ENCODE data around the gene PCNX2. TPM values are rescaled to one million over a fixed set of nuclear protein-coding genes. Genes with fewer than 3 reads are reported as not detected.

The PCNX2 gene
- total RNA-seq, 1 experiment from 2014 or later = 18.6 TPM

DNA sequence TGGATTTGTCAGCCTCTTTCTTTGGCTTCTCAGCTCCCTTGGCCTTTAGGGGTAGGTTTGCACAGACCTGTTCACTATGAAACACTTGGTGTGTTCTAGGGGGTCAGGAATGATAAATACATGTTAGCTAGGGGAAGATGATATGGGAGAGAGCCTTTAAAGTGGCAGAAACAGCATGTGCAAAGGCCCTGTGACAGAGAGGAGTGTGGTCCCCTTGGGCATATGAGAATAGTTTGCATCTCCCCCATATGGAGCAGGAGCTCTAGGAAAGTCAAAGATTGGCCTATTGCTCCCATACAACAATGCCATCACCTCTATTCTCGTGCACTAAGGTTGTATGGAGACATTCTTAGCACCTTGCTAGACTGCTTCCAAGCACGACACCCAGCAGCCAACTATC is 355.8 kb downstream of the PCNX2 start:
- Histone ChIP-seq H2AFZ (no peak overlapping the region), H3K9me2 (ENCODE audit: insufficient read depth) (no peaks in the 10 kb centered on the region), H3F3A (ENCODE audit: insufficient read depth, low read depth) (no peaks in the 10 kb centered on the region), H3K4me3 (no peak overlapping the region), H4K20me1 (ENCODE audit: insufficient read depth) (no peaks in the 10 kb centered on the region), H3K79me2 (ENCODE audit: low read depth) (no peaks in the 10 kb centered on the region), H3K36me3 (ENCODE audit: low read depth) (no peaks in the 10 kb centered on the region), H3K9me3 (ENCODE audit: insufficient read depth, low read depth) (no peaks in the 10 kb centered on the region), H3K27ac (no peak overlapping the region), H3K4me1 (replicated peaks; ENCODE audit: insufficient read depth) (no peaks in the 10 kb centered on the region), H3K4me2 (no peak overlapping the region), H3K27me3 (ENCODE audit: insufficient read depth, low read depth) (no peaks in the 10 kb centered on the region)
- BruUV-seq (replicated peaks) = no TSS peak
- TF ChIP-seq, protein P1, sequence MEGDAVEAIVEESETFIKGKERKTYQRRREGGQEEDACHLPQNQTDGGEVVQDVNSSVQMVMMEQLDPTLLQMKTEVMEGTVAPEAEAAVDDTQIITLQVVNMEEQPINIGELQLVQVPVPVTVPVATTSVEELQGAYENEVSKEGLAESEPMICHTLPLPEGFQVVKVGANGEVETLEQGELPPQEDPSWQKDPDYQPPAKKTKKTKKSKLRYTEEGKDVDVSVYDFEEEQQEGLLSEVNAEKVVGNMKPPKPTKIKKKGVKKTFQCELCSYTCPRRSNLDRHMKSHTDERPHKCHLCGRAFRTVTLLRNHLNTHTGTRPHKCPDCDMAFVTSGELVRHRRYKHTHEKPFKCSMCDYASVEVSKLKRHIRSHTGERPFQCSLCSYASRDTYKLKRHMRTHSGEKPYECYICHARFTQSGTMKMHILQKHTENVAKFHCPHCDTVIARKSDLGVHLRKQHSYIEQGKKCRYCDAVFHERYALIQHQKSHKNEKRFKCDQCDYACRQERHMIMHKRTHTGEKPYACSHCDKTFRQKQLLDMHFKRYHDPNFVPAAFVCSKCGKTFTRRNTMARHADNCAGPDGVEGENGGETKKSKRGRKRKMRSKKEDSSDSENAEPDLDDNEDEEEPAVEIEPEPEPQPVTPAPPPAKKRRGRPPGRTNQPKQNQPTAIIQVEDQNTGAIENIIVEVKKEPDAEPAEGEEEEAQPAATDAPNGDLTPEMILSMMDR (conservative IDR thresholded peaks at IDR 0.05) = no peak
- TF ChIP-seq EZH2 (IDR thresholded peaks at IDR 0.05; ENCODE audit: low read depth) = no peak
- POLR2A ChIA-PET (ENCODE audit: unreplicated experiment) = no interaction called here
- CTCF ChIA-PET = no interaction called here
- no peak for DNase-seq
- intact Hi-C loops (cut with micrococcal nuclease; ENCODE audit: unreplicated experiment) = no loop called here

DNA sequence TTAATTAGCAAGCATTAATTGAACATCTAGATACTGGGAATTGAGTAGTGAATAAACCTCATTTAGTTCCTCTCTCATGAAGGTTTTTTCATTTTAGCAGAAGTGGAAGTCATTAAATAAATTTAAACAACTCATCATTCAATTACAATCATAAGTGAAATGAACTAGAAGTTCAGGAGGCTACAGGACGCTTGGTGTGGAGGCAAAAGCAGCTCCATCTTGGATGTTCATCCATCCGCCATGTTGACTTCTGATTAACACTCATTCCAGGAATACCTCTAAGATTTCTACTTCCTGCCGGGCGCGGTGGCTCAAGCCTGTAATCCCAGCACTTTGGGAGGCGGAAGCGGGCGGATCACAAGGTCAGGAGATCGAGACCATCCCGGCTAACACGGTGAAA is 356.6 kb downstream of the PCNX2 start:
- CTCF ChIA-PET = no interaction called here
- POLR2A ChIA-PET (ENCODE audit: unreplicated experiment) = no interaction called here
- H3K9me2 ChIP-seq (ENCODE audit: insufficient read depth) = no peaks in the 10 kb centered on the region

DNA sequence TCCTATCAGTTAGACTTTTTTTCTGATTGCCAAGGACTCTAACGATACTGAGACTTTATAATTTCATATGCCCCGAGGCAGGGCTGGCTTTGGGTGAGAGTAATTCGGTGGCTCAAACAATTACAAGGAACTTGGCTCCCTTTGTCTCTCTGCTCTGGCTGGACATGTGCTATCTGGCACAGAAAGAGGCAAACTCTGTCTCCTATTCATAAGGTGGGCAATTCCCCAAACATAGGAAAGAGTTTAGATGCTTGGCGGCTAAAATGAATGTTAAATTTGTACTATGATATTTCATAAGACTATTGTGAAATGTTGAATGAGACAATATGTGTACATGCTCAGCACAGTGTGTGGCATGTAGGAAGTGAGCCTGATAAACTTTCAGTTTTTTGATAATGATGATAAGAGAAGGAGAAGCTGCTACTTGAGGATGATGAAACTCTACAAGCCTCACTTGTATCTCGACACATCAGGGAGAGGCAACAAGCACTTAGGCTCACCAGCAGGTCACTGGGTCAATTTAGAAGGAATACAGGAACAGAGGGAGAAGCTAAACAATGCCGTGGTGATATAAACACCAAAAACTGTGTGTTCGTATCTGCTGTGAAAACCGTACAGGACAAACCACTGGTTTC is 357.7 kb downstream of the PCNX2 start:
- POLR2A ChIA-PET (ENCODE audit: unreplicated experiment) = no interaction called here
- Histone ChIP-seq H3K27ac (no peak overlapping the region), H3K4me1 (replicated peaks; ENCODE audit: insufficient read depth) (no peaks in the 10 kb centered on the region), H3K9me2 (ENCODE audit: insufficient read depth) (no peaks in the 10 kb centered on the region), H3K9me3 (ENCODE audit: insufficient read depth, low read depth) (no peaks in the 10 kb centered on the region), H3K4me2 (no peak overlapping the region; the same call in 1 of the 2 replicates), H3F3A (ENCODE audit: insufficient read depth, low read depth) (no peaks in the 10 kb centered on the region), H3K36me3 (ENCODE audit: low read depth) (no peaks in the 10 kb centered on the region), H3K79me2 (ENCODE audit: low read depth) (no peaks in the 10 kb centered on the region), H4K20me1 (ENCODE audit: insufficient read depth) (no peaks in the 10 kb centered on the region), H3K4me3 (no peak overlapping the region), H2AFZ (no peak overlapping the region), H3K27me3 (ENCODE audit: insufficient read depth, low read depth) (no peaks in the 10 kb centered on the region)
- TF ChIP-seq, protein P1 (conservative IDR thresholded peaks at IDR 0.05) = no peak
- no peak for TF ChIP-seq EZH2 (IDR thresholded peaks at IDR 0.05; ENCODE audit: low read depth)
- intact Hi-C loops (cut with micrococcal nuclease; ENCODE audit: unreplicated experiment) = no loop called here
- BruUV-seq (replicated peaks) = no TSS peak
- CTCF ChIA-PET = no interaction called here
- no peak for DNase-seq

More for the DNA sequence above, 356.6 kb downstream of the PCNX2 start:
- Histone ChIP-seq H3K27ac (no peak overlapping the region), H3K9me3 (ENCODE audit: insufficient read depth, low read depth) (no peaks in the 10 kb centered on the region), H3K36me3 (ENCODE audit: low read depth) (no peaks in the 10 kb centered on the region), H3K4me3 (no peak overlapping the region), H3K27me3 (ENCODE audit: insufficient read depth, low read depth) (no peaks in the 10 kb centered on the region), H4K20me1 (ENCODE audit: insufficient read depth) (no peaks in the 10 kb centered on the region), H3K79me2 (ENCODE audit: low read depth) (no peaks in the 10 kb centered on the region), H3F3A (ENCODE audit: insufficient read depth, low read depth) (no peaks in the 10 kb centered on the region), H3K4me2 (no peak overlapping the region), H3K4me1 (replicated peaks; ENCODE audit: insufficient read depth) (no peaks in the 10 kb centered on the region), H2AFZ (no peak overlapping the region)
- no TSS peak for BruUV-seq (replicated peaks)
- no peak for DNase-seq
- TF ChIP-seq EZH2 (IDR thresholded peaks at IDR 0.05; ENCODE audit: low read depth) = no peak
- TF ChIP-seq, protein P1 (conservative IDR thresholded peaks at IDR 0.05) = no peak
- intact Hi-C loops (cut with micrococcal nuclease; ENCODE audit: unreplicated experiment) = no loop called here

All from PC-9 (cell line).